ENCODE results near the gene LPP. TPM values are rescaled to one million over a fixed set of nuclear protein-coding genes. Genes with fewer than 3 reads are reported as not detected.

LPP gene
- total RNA-seq, 3 donors from 2014 or later (not counting 1 experiment from before 2014, with no cell fraction given): 137 to 163 (median 149) TPM

GRCh38 chr3:188339410-188340295 is 185.7 kb downstream of the LPP start:
- Histone ChIP-seq H3K27me3 (ENCODE audit: control insufficient read depth, insufficient read depth, low read length) (no peaks in the 10 kb centered on the region), H3K27ac (ENCODE audit: low read length) (peak overlapping the region; percentile 62), H3K9me3 (ENCODE audit: control insufficient read depth, insufficient read depth, low read length) (no peaks in the 10 kb centered on the region), H3K4me1 (ENCODE audit: control insufficient read depth, insufficient read depth, low read length) (peaks cover 7% of the 10 kb centered on the region), H3K4me3 (ENCODE audit: low read length) (no peak overlapping the region), H3K36me3 (ENCODE audit: control insufficient read depth, insufficient read depth, low read length) (no peaks in the 10 kb centered on the region)
- 28% methylated on average over 11 of the region's 11 CpGs for WGBS (ENCODE audit: insufficient coverage)
- H3K9me3 Mint-ChIP-seq: no peaks in the 10 kb centered on the region
- peak; percentile 83 to 93 (median 91) for ATAC-seq
- peaks cover 44 to 55% of the 10 kb centered on the region in 2 donors for H3K4me1 Mint-ChIP-seq
- no peak for TF ChIP-seq CTCF (IDR thresholded peaks at IDR 0.05)
- peak overlapping the region; percentile 82 for H3K27ac Mint-ChIP-seq
- intact Hi-C loops (cut with micrococcal nuclease): loop anchor here (1.0 kb wide), 5 partner anchors 20 to 597 kb away; partner anchors contain the start of gene LPP
- H3K36me3 Mint-ChIP-seq: no peaks in the 10 kb centered on the region
- H3K4me3 Mint-ChIP-seq: peak overlapping the region; percentile 79
- peak; percentile 37 to 69 for DNase-seq
- H3K27me3 Mint-ChIP-seq (ENCODE audit: low read depth in 2 of 2): peaks cover 0 to 9% of the 10 kb centered on the region in 2 donors

DNA sequence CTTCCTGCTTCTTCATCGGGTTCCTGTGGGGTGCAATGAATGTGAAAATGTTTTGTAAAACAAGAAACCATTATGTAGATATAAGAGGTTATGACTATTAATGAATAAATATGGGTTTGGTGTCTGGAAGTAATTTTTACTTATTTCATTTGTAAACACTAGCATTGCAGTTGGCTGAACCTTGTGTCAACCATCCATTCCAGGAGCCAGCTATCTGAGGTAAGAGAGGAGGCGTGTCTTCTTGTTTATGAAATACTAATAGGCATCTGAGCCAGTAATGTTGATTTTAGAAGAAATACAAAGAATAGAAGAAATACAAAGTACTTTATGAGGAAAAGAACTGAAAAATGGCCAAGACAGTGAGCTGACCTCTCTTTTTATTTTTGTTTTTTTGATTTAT is 187.5 kb downstream of the LPP start:
- intact Hi-C loops (cut with micrococcal nuclease): no loop called here
- no peaks in the 10 kb centered on the region for H3K36me3 ChIP-seq (ENCODE audit: control insufficient read depth, insufficient read depth, low read length)
- H3K27ac ChIP-seq (ENCODE audit: low read length): no peak overlapping the region
- H3K9me3 ChIP-seq (ENCODE audit: control insufficient read depth, insufficient read depth, low read length): no peaks in the 10 kb centered on the region
- no peaks in the 10 kb centered on the region for H3K9me3 Mint-ChIP-seq
- no peak overlapping the region for H3K4me3 Mint-ChIP-seq
- TF ChIP-seq CTCF (IDR thresholded peaks at IDR 0.05): no peak
- H3K36me3 Mint-ChIP-seq: no peaks in the 10 kb centered on the region
- no peak for DNase-seq
- WGBS (ENCODE audit: insufficient coverage): 94% methylated on average over 1 of the region's 2 CpGs
- no peak for ATAC-seq
- H3K27me3 Mint-ChIP-seq (ENCODE audit: low read depth in 2 of 2): peaks cover 0 to 5% of the 10 kb centered on the region in 2 donors
- no peak overlapping the region for H3K4me3 ChIP-seq (ENCODE audit: low read length)
- H3K4me1 Mint-ChIP-seq: peaks cover 44 to 45% of the 10 kb centered on the region in 2 donors
- peak overlapping the region; percentile 7 to 33 for H3K27ac Mint-ChIP-seq
- H3K4me1 ChIP-seq (ENCODE audit: control insufficient read depth, insufficient read depth, low read length): peaks cover 7% of the 10 kb centered on the region
- no peaks in the 10 kb centered on the region for H3K27me3 ChIP-seq (ENCODE audit: control insufficient read depth, insufficient read depth, low read length)

- intact Hi-C loops (cut with micrococcal nuclease): no loop called here
- no peak for TF ChIP-seq CTCF (IDR thresholded peaks at IDR 0.05)
These were observed 189.2 kb downstream of the LPP start for GRCh38 chr3:188342991-188343732.

More at GRCh38 chr3:188342991-188343732, 189.2 kb downstream of the LPP start:
- H3K36me3 Mint-ChIP-seq: no peaks in the 10 kb centered on the region
- no peak for ATAC-seq
- H3K4me1 Mint-ChIP-seq: peaks cover 36 to 41% of the 10 kb centered on the region in 2 donors
- Histone ChIP-seq H3K36me3 (ENCODE audit: control insufficient read depth, insufficient read depth, low read length) (no peaks in the 10 kb centered on the region), H3K9me3 (ENCODE audit: control insufficient read depth, insufficient read depth, low read length) (no peaks in the 10 kb centered on the region), H3K27me3 (ENCODE audit: control insufficient read depth, insufficient read depth, low read length) (no peaks in the 10 kb centered on the region), H3K4me1 (ENCODE audit: control insufficient read depth, insufficient read depth, low read length) (peaks cover 7% of the 10 kb centered on the region), H3K4me3 (ENCODE audit: low read length) (no peak overlapping the region), H3K27ac (ENCODE audit: low read length) (no peak overlapping the region)
- DNase-seq: no peak
- H3K27ac Mint-ChIP-seq: no peak overlapping the region
- H3K27me3 Mint-ChIP-seq (ENCODE audit: low read depth in 2 of 2): no peaks in the 10 kb centered on the region
- 94% methylated on average over 5 of the region's 9 CpGs for WGBS (ENCODE audit: insufficient coverage)
- no peaks in the 10 kb centered on the region for H3K9me3 Mint-ChIP-seq
- H3K4me3 Mint-ChIP-seq: no peak overlapping the region
